HG03460 (cell line): ENCODE data around the gene F8A3.
"Not testable (repeated sequence)": the region's sequence is repeated elsewhere in the genome, so short reads cannot be mapped to it uniquely, and the experiment has no call there.

Source experiments
- ATAC-seq: cut with Tn5 transposase; IDR thresholded peaks from one replicate; pipeline ENCODE4 v1.9.1; 2021; ENCODE audit not compliant: unreplicated experiment

F8A3 gene

DNA sequence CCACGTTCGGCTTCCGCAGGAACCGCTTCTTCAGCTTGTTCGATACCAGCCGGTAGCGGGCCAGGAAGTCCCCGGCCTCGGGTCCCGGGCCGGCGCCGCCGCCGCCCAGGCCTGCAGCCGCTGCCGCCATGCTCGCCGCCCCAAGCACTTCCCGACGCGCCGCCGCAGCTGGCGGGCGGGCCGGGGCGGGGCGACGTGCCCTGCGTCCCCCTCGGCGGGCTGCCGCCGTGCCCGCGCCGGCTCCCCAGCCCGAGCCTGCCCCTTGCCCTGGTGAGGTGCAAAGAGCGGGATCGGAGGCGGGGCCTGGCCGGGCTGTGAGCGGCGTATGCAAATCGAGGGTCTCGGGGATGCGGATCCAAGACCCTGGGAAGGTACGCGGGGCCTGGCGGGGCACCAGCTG is at the start of gene F8A3:
Gene F8A3 (minus strand): TSS at position 150 of the 400 bp plus-strand sequence. CDS start 20 bp downstream, at position 130.
- ATAC-seq: peak; percentile 72

DNA sequence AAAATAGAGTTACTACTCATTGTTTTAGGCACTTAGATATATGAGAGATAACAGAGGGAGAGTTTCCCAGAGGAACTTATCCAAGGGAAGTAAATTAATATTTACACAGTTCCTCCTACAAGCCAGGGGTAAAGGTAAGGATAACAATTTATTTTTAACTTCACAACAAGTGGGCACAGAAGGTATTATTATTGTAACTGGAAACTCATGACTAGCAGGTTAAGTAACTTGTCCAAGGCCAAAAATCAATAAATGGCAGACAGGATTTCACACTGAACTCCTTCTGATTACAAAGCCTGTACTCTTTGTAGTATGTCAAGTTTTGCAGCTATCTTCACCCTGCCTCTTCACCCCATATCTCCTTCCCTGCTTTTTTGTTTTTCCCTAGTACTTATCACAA is 46.9 kb upstream of the F8A3 start:
- no peak for ATAC-seq

DNA sequence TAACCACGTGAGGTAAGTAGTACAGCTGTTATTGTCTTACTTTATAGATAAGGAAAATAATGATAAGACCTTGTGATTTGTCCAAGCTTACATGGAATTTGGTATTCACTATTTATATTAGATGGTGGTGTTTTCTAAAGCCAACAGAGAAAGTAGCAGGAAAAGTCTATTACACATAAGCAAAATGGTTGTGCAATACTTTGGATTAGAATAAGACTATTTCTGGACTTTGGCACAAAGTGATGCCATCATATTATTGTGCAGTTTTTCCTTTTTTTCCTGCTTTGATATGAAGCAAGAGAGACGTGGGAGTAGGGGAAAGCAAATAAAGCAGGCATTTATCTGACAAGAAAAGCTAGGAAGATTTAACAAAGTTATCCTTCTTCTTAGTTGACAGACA is 36.7 kb upstream of the F8A3 start:
- not testable (repeated sequence) for ATAC-seq

DNA sequence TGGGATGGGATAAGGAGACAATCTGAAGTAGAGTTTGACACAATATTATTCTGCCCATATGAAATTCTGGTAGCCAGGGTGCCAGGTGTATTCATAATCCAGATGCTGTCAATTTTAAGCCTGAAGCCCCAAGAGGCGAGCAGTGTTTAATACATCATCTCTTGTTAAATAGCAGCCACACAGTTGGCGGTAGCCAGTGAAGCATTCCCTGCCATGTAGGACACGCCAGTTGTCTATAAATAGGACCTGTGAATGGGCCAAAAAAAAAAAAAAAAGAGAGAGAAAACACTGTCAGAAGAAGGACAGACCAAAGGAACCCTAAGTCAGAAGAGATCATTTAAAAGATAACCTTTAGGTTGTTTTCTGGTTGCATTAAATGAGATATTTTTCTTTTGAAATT is 33.0 kb upstream of the F8A3 start:
- ATAC-seq: not testable (repeated sequence)

DNA sequence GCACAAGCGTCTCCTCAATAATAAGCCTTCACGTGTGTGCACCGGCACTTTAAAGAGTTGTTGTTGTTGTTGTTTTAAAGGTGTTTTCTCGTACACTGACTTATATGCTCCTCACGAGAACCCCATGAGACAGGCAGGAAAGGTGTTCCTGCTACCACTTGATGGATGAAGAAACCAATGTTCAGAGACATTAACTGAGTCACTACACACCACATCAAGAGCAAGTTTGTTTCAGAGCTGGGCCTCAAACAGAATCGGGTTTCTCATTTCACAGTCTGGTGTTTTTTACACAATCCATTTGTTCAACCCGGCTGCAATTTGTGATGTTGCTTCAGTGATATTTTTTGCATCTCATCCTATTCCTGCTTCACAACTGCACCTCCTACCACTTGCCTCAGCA is 18.7 kb upstream of the F8A3 start:
- ATAC-seq: not testable (repeated sequence)

DNA sequence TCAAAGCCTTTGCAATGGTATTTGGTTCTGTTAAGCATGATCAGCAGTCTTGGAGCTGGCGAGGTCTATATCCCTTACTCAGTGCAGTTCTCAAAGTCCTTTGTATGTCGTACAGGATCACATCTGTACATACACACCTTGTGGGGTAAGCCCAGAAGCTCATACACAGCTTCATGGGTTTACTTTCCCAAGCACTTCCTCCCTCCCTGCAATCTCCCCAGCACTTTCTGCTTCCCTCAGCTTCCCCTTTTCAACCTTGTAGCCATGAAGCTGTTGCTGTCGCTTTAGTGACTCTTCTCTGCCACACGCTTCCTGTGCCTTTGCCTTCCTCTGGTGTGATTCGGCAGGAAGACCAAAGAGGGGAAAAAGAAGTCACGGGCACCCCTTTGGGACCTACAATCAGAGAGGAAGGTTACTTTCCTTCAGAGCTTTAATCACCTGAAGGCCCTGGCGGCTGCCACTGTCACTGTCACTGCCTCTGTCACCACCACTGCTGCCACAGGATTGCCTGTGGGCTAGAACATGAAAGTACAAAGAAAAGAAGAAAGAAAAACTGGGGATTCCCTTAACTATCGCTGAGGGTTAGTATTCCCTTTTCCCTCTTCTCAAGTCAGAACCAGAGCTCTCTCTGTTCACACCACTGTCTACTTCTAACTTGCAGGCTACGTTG is 8.0 kb upstream of the F8A3 start:
- ATAC-seq: peak; percentile 86

DNA sequence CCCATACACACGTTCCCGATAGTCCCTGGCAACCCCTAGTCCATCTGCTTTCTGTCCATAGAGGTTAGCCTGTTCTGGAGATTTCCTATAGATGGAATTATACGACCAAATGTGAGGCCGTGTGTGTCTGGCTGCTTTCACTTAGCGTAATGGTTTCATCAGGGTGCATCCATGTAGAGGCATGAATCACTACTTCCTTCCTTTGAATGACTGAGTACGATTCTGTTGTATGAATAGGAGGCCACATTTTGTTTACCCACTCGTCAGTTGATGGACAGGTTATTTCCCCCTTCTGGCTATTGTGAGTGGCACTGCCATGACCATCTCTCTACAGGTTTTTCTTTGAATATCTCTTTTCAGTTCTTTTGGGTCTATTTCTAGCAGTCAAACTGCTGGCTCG is 2.1 kb upstream of the F8A3 start:
- not testable (repeated sequence) for ATAC-seq

DNA sequence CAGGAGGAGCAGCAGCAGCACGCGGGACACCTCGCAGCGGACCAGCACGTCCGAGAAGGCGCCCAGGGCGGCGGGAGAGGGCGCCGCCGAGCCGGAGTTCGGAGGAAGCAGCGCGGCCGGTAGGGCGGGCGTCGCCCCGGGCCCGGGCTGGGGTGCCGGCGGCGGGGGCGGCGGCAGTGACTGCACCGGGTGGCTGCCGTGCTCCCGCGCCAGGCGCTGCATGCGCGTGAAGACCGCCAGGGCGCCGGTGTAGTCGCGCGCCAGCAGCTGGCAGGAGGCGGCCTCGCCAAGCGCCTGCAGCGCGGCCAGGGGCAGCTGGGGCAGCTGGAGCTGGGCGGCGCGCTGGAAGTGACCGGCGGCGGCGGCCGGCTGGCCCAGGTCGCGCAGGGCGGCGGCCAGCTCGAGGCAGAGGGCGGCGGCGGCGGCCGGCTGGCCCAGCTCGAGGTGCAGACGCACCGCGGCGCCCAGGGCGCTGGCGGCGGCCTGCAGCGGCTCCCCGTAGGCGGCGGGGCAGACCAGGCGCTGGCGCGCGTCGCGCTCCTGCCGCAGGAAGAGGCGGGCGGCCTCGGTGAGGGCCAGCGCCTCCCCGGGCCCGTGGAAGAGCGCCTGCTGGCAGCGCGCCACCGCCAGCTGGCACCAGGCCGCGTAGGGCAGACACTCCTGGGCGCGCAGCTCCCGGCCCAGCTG is 516 bp downstream of the F8A3 start:
- peak; percentile 56 for ATAC-seq

DNA sequence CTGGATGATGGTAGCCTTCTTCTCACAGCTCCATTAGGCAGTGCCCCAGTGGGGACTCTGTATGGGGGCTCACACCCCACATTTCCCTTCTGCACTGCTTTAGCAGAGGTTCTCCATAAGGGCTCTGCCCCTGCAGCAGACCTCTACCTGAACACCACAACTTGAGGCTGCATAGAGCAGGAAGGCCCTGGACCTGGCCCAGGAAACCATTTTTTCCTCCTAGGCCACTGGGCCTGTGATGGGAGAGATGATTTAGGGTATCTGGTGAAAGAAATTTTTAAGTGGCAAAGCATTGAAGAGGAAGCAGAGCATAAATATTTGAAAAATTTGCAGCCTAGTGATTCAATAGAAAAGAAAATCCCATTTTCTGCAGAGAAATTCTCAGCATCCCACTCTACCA is 17.3 kb downstream of the F8A3 start:
- ATAC-seq: no peak

DNA sequence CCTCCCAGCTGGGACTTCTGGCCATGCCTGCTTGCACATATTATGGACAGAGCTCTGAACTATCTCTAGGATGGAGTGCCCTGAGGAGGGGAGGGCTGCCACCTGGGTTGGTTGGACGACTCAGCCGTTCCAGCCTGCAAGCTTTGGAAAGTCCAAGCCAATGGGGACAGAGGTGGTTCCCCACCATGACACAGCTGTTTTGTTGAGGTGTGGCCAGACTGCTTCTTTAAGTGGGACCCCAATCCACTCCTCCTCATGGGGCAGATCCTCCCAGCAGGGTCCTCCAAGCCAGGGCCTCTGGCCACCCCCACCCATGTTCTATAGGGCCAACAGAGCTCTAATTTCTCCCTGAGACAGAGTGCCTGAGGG is 22.7 kb downstream of the F8A3 start:
- no peak for ATAC-seq

DNA sequence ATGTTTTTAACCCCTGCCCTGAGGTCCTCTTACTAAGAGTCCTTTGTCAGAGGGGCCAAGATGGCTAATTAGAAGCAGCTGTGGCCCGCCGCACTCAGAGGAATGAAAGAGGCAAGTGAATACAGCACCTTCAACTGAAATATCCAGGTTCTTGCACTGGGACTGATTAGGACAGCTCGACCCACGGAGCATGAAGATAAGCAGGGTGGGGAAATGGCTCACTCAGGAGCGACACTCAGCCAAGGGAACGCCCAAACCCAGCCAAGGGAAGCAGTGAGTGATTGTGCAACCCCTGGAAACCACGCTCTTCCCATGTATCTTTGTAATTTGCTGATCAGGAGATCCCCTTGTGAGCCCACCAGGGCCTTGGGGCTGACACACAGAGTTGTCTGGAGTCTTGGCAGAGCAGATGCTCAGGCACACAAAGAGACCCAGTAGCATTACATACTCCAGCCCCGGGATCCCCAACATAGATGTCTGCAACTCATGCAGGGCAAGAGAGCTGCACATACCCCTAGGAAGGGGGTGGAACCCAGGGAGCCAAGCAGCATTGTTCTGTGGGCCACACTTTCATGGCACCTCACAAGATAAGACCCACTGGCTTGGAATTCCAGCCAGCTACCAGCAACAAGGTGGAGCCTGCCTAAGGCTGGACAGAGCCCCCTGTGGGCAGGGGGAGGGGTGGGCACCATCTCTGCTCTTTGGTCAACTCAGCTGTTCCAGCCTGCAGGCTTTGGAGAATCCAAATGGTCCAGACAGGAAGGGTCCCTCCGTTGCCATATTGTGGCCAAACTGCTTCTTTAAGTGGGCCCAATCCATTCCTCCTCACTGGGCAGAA is 23.3 kb downstream of the F8A3 start:
- no peak for ATAC-seq

DNA sequence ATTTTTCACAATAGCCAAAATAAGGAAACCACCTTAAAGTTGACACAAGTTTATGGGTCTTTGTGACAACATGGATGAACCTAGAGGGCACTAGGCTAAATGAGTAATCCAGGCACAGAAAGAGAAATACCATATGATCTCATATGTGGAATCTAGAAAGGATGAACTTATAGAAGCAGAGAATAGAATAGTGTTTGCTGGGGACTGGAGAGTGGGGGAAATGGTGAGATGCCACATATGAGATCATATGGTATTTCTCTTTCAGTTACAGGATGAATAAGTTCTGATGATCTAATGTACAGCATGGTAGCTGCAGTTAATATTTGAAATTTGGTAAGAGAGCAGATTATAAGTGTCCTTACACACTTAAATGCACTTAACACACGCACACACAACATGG is 40.7 kb downstream of the F8A3 start:
- no peak for ATAC-seq
